ENCODE data around the gene TENM4. TPM values are rescaled to one million over a fixed set of nuclear protein-coding genes. Genes with fewer than 3 reads are reported as not detected.

TENM4 gene
- total and polyA plus RNA-seq, 4 donors: 0.02 to 0.33 (median 0.14) TPM

DNA sequence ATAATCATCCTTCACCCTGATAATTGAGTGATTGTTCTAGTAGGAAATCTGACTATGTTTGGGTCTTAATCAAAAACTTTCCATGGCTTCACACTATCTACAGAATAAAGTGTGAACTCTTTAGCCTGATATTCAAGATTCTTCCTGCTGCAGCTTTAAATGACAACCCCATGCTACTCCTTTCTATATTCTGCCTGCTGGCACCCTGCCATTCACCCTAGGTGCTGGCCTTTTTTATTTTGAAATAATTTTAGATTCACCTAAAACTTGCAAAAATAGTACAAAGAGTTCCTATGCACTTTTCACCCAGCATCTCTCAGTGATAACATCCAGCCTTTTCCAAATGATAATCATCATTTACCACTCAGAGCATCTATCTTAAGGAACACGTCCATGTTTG lies 502.8 kb downstream of the TENM4 start:
- Histone ChIP-seq H3K36me3 (ENCODE audit: control insufficient read depth in 4 of 4, insufficient read depth in 3 of 4, low read depth in 1 of 4, low read length in 3 of 4) (no peaks in the 10 kb centered on the region), H3K9me3 (ENCODE audit: control insufficient read depth in 4 of 4, low read length in 3 of 4) (no peaks in the 10 kb centered on the region), H3K27ac (ENCODE audit: low read depth in 1 of 2, low read length in 2 of 2) (no peak overlapping the region), H3K4me1 (ENCODE audit: control insufficient read depth in 4 of 4, insufficient read depth in 4 of 4, low read length in 3 of 4) (no peaks in the 10 kb centered on the region), H3K4me3 (ENCODE audit: low read depth in 1 of 3, low read length in 3 of 3) (no peak overlapping the region), H3K9ac (ENCODE audit: low read depth in 1 of 2, low read length in 2 of 2) (no peak overlapping the region), H3K27me3 (ENCODE audit: control insufficient read depth in 4 of 4, insufficient read depth in 4 of 4, low read length in 3 of 4) (no peaks in the 10 kb centered on the region)
- TF ChIP-seq FOXA1 (IDR thresholded peaks at IDR 0.05) (no peak), REST (IDR thresholded peaks at IDR 0.05) (no peak), RAD21 (IDR thresholded peaks at IDR 0.05) (no peak), GABPA (IDR thresholded peaks at IDR 0.05 in 1 of 2, conservative IDR thresholded peaks at IDR 0.05 in 1 of 2) (no peak), HNF4A (conservative IDR thresholded peaks at IDR 0.05) (no peak)
- TF ChIP-seq, protein P1, sequence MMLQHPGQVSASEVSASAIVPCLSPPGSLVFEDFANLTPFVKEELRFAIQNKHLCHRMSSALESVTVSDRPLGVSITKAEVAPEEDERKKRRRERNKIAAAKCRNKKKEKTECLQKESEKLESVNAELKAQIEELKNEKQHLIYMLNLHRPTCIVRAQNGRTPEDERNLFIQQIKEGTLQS (IDR thresholded peaks at IDR 0.05): no peak
- TF ChIP-seq, protein P2, sequence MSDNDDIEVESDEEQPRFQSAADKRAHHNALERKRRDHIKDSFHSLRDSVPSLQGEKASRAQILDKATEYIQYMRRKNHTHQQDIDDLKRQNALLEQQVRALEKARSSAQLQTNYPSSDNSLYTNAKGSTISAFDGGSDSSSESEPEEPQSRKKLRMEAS (IDR thresholded peaks at IDR 0.05): no peak
- WGBS: 89% methylated on average over 1 of the region's 1 CpG
- DNase-seq (ENCODE audit: low spot score): no peak

- no peak overlapping the region for H3K27ac ChIP-seq (ENCODE audit: low read depth in 1 of 2, low read length in 2 of 2)
- H3K4me3 ChIP-seq (ENCODE audit: low read depth in 1 of 3, low read length in 3 of 3): no peak overlapping the region
- no peaks in the 10 kb centered on the region for H3K4me1 ChIP-seq (ENCODE audit: control insufficient read depth in 4 of 4, insufficient read depth in 4 of 4, low read length in 3 of 4)
- no peak for TF ChIP-seq TAF1 (conservative IDR thresholded peaks at IDR 0.05)
- no peak for TF ChIP-seq ZBTB33 (IDR thresholded peaks at IDR 0.05)
- TF ChIP-seq REST (IDR thresholded peaks at IDR 0.05): no peak
- no peak for TF ChIP-seq NR2F2 (IDR thresholded peaks at IDR 0.05)
- no peak for TF ChIP-seq HNF4G (IDR thresholded peaks at IDR 0.05)
- no peak for TF ChIP-seq HNF4A (conservative IDR thresholded peaks at IDR 0.05)
- no peak for TF ChIP-seq RAD21 (IDR thresholded peaks at IDR 0.05)
- no peak for TF ChIP-seq GABPA (IDR thresholded peaks at IDR 0.05 in 1 of 2, conservative IDR thresholded peaks at IDR 0.05 in 1 of 2)
- H3K27me3 ChIP-seq (ENCODE audit: control insufficient read depth in 4 of 4, insufficient read depth in 4 of 4, low read length in 3 of 4): no peaks in the 10 kb centered on the region
- no peak overlapping the region for H3K9ac ChIP-seq (ENCODE audit: low read depth in 1 of 2, low read length in 2 of 2)
- no peak for DNase-seq (ENCODE audit: low spot score)
- H3K36me3 ChIP-seq (ENCODE audit: control insufficient read depth in 4 of 4, insufficient read depth in 3 of 4, low read depth in 1 of 4, low read length in 3 of 4): no peaks in the 10 kb centered on the region
- no peaks in the 10 kb centered on the region for H3K9me3 ChIP-seq (ENCODE audit: control insufficient read depth in 4 of 4, low read length in 3 of 4)
- 77% methylated on average over 4 of the region's 4 CpGs for WGBS
These were observed 505.3 kb downstream of the TENM4 start for GRCh38 chr11:78935398-78936068.
